H1 (cell line): Measurements from ENCODE around the gene IRAK3. TPM values are rescaled to one million over a fixed set of nuclear protein-coding genes. Genes with fewer than 3 reads are reported as not detected.

Experiments
- CTCF ChIA-PET: fragments of 300-600 bp; sonication (Branson Sonifier 250); formaldehyde crosslinking; loops from one replicate; lab custom pipeline; 2021; ENCODE audit not compliant: partially characterized antibody; lab: Charles Lee
- POLR2A ChIA-PET: fragments of 300-600 bp; sonication (Branson Sonifier 250); formaldehyde crosslinking; loops from one replicate; lab custom pipeline; 2021; ENCODE audit warnings: inconsistent platforms; ENCODE audit not compliant: partially characterized antibody; lab: Charles Lee
- DNase-seq, 2 experiments: peaks; one replicate each; pipeline versions ENCODE4 v3.0.0 to v3.0.0-alpha.2; 2010 to 2022; ENCODE audit warnings: low spot score in 2 of 2, low read depth in 1 of 2, mixed read lengths in 1 of 2
- FAIRE-seq: peaks from 2 replicates; lab custom pipeline; 2011; peaks lifted over from hg19 to GRCh38; lab: Jason Lieb, UNC
- H2AFZ ChIP-seq: 2 replicates; pipeline ENCODE4 v1.8.1; 2012; ENCODE audit warnings: low read length, inconsistent platforms
- H2AK5ac ChIP-seq: 2 replicates; pipeline ENCODE4 v1.6.1; 2013; ENCODE audit warnings: low read depth, low read length
- H2BK120ac ChIP-seq: replicated peaks from 2 replicates; pipeline ENCODE3; 2013; ENCODE audit warnings: low read depth, low read length, inconsistent platforms
- H2BK12ac ChIP-seq: 2 replicates; pipeline ENCODE4 v1.6.1; 2013; ENCODE audit warnings: low read depth, low read length
- H2BK15ac ChIP-seq: 2 replicates; pipeline ENCODE4 v1.6.1; 2013; ENCODE audit warnings: low read length
- H2BK20ac ChIP-seq: 2 replicates; pipeline ENCODE4 v1.6.1; 2013; ENCODE audit warnings: low read length
- H2BK5ac ChIP-seq: 2 replicates; pipeline ENCODE4 v1.6.1; 2013; ENCODE audit warnings: low read depth, low read length
- H3K14ac ChIP-seq: 2 replicates; pipeline ENCODE4 v1.6.1; 2013; ENCODE audit warnings: inconsistent platforms; ENCODE audit not compliant: insufficient read length
- H3K18ac ChIP-seq: 2 replicates; pipeline ENCODE4 v1.6.1; 2013; ENCODE audit warnings: low read length; ENCODE audit errors: extremely low read depth
- H3K23ac ChIP-seq: 2 replicates; pipeline ENCODE4 v1.6.1; 2013; ENCODE audit warnings: inconsistent platforms; ENCODE audit not compliant: insufficient read length
- H3K23me2 ChIP-seq: 2 replicates; pipeline ENCODE4 v1.6.1; 2013; ENCODE audit warnings: low read depth, low read length
- H3K27ac ChIP-seq: 2 replicates; pipeline ENCODE4 v1.6.1; 2011; ENCODE audit warnings: low read depth, low read length, inconsistent platforms
- H3K27me3 ChIP-seq, 4 experiments: replicated peaks in 1 of 4; 1 replicate in 1 of 4; 2 replicates in 3 of 4; pipeline versions ENCODE4 v1.6.1 to v1.8.1; 2011 to 2013; ENCODE audit warnings: low read length in 3 of 4, mild to moderate bottlenecking in 3 of 4, inconsistent platforms in 2 of 4, mixed read lengths in 2 of 4, moderate library complexity in 1 of 4; ENCODE audit not compliant: control insufficient read depth in 3 of 4, insufficient read depth in 3 of 4; ENCODE audit errors: extremely low read depth in 1 of 4
- H3K36me3 ChIP-seq, 4 experiments: 2 replicates each; pipeline versions ENCODE4 v1.6.1 to v1.8.1; 2011 to 2013; ENCODE audit warnings: mild to moderate bottlenecking in 4 of 4, low read length in 3 of 4, moderate library complexity in 2 of 4, control low read depth in 1 of 4, inconsistent platforms in 1 of 4; ENCODE audit not compliant: insufficient read depth in 4 of 4, control insufficient read depth in 2 of 4
- H3K4ac ChIP-seq: replicated peaks from 2 replicates; pipeline ENCODE3; 2013; ENCODE audit warnings: low read length, low read depth, mixed read lengths, inconsistent platforms; ENCODE audit not compliant: insufficient read length
- H3K4me1 ChIP-seq, 4 experiments: replicated peaks in 1 of 4; 1 replicate in 1 of 4; 2 replicates in 3 of 4; pipeline versions ENCODE4 v1.6.1 to v1.8.1; 2011 to 2013; ENCODE audit warnings: low read length in 3 of 4, inconsistent platforms in 2 of 4, mixed read lengths in 1 of 4; ENCODE audit not compliant: insufficient read depth in 4 of 4, control insufficient read depth in 3 of 4
- H3K4me2 ChIP-seq, 2 experiments: 2 replicates each; pipeline versions ENCODE4 v1.6.1 to v1.8.1; 2011 to 2013; ENCODE audit warnings: low read depth in 2 of 2, low read length in 2 of 2, control low read depth in 1 of 2, inconsistent platforms in 1 of 2, mild to moderate bottlenecking in 1 of 2; ENCODE audit not compliant: insufficient read depth in 1 of 2
- H3K4me3 ChIP-seq, 4 experiments: fragments of 200-600, 300-600 bp in 1 of 4; sonication (generic), shearing (Covaris generic), sonication (Bioruptor Twin) in 1 of 4; 2 replicates each; pipeline versions ENCODE4 v1.5.1 to v1.8.1; 2011 to 2016; ENCODE audit warnings: low read length in 4 of 4, low read depth in 3 of 4, control low read depth in 2 of 4, inconsistent platforms in 2 of 4, mild to moderate bottlenecking in 2 of 4, mixed read lengths in 1 of 4, moderate library complexity in 1 of 4; ENCODE audit not compliant: insufficient read depth in 2 of 4; ENCODE audit errors: extremely low read depth in 1 of 4
- H3K56ac ChIP-seq: replicated peaks from 2 replicates; pipeline ENCODE3; 2013; ENCODE audit warnings: low read depth, mild to moderate bottlenecking, mixed read lengths, low read length, inconsistent platforms; ENCODE audit not compliant: insufficient read length
- H3K79me1 ChIP-seq: 2 replicates; pipeline ENCODE4 v1.6.1; 2013; ENCODE audit warnings: low read depth, low read length, control low read depth
- H3K79me2 ChIP-seq, 2 experiments: 2 replicates each; pipeline versions ENCODE4 v1.6.1 to v1.8.1; 2012 to 2013; ENCODE audit warnings: low read length in 2 of 2, mild to moderate bottlenecking in 2 of 2, inconsistent platforms in 1 of 2; ENCODE audit not compliant: insufficient read depth in 2 of 2, control insufficient read depth in 1 of 2
- H3K9ac ChIP-seq, 4 experiments: replicated peaks in 1 of 4; 1 replicate in 1 of 4; 2 replicates in 3 of 4; pipeline versions ENCODE4 v1.6.1 to v1.8.1; 2011 to 2013; ENCODE audit warnings: low read depth in 3 of 4, low read length in 3 of 4, control low read depth in 2 of 4, mild to moderate bottlenecking in 2 of 4, moderate library complexity in 2 of 4, inconsistent platforms in 1 of 4; ENCODE audit errors: extremely low read depth in 1 of 4
- H3K9me3 ChIP-seq, 2 experiments: 2 replicates each; pipeline versions ENCODE4 v1.6.1 to v1.8.1; 2012 to 2013; ENCODE audit warnings: mild to moderate bottlenecking in 2 of 2, moderate library complexity in 2 of 2, control low read depth in 1 of 2, inconsistent platforms in 1 of 2, low read depth in 1 of 2, low read length in 1 of 2, mixed read lengths in 1 of 2; ENCODE audit not compliant: insufficient read depth in 2 of 2
- H4K20me1 ChIP-seq, 2 experiments: replicated peaks in 1 of 2; 2 replicates each; pipeline versions ENCODE3 to v1.8.1; 2011 to 2013; ENCODE audit warnings: inconsistent platforms in 2 of 2, low read length in 2 of 2, mild to moderate bottlenecking in 1 of 2; ENCODE audit not compliant: insufficient read depth in 2 of 2, control insufficient read depth in 1 of 2
- H4K5ac ChIP-seq: 2 replicates; pipeline ENCODE4 v1.6.1; 2013; ENCODE audit warnings: low read length, low read depth, mixed read lengths, inconsistent platforms; ENCODE audit not compliant: insufficient read length
- H4K8ac ChIP-seq: 2 replicates; pipeline ENCODE4 v1.8.0; 2013; ENCODE audit warnings: mild to moderate bottlenecking, moderate library complexity, low read length, inconsistent platforms; ENCODE audit not compliant: insufficient read depth; ENCODE audit errors: extremely low read depth
- H4K91ac ChIP-seq: replicated peaks from 2 replicates; pipeline ENCODE3; 2013; ENCODE audit warnings: low read length, mixed read lengths, inconsistent platforms; ENCODE audit not compliant: insufficient read length
- BACH1 ChIP-seq: IDR thresholded peaks from 2 replicates; pipeline ENCODE4 v1.6.1; 2012; ENCODE audit warnings: low read length, improper control_type of control experiment
- CBX5 ChIP-seq: fragments of 300-800, 300-1000 bp; sonication (generic); IDR thresholded peaks from 2 replicates; pipeline ENCODE4 v1.7.1; 2016; ENCODE audit warnings: antibody characterized with exemption, low read length, low read depth
- EGR1 ChIP-seq: IDR thresholded peaks from 2 replicates; pipeline ENCODE4 v1.6.1; 2011; ENCODE audit warnings: low read depth, low read length, borderline replicate concordance
- EP300 ChIP-seq, 2 experiments: IDR thresholded peaks; 1 replicate in 1 of 2; 2 replicates in 1 of 2; pipeline ENCODE4 v1.6.1; 2011 to 2012; ENCODE audit warnings: low read depth in 2 of 2, low read length in 2 of 2, mild to moderate bottlenecking in 2 of 2, borderline replicate concordance in 1 of 2, inconsistent platforms in 1 of 2, moderate library complexity in 1 of 2
- GABPA ChIP-seq: IDR thresholded peaks from 2 replicates; pipeline ENCODE4 v1.6.1; 2011; ENCODE audit warnings: mild to moderate bottlenecking, low read length, moderate library complexity, borderline replicate concordance; ENCODE audit not compliant: insufficient read depth
- JUN ChIP-seq: IDR thresholded peaks from 2 replicates; pipeline ENCODE4 v1.6.1; 2011; ENCODE audit warnings: low read depth, mild to moderate bottlenecking, improper control_type of control experiment, low read length
- JUND ChIP-seq: IDR thresholded peaks from 2 replicates; pipeline ENCODE4 v1.6.1; 2011; ENCODE audit warnings: mild to moderate bottlenecking, improper control_type of control experiment, low read length
- POU5F1 ChIP-seq: IDR thresholded peaks from 2 replicates; pipeline ENCODE4 v1.6.1; 2011; ENCODE audit warnings: low read depth, mild to moderate bottlenecking, low read length, moderate library complexity
- RNF2 ChIP-seq: fragments of 200-900, 300-1000 bp; sonication (generic); IDR thresholded peaks from 2 replicates; pipeline ENCODE4 v1.7.1; 2016; ENCODE audit warnings: borderline replicate concordance, low read depth, mild to moderate bottlenecking, antibody characterized with exemption, low read length; ENCODE audit not compliant: poor library complexity, severe bottlenecking; ENCODE audit errors: missing control alignments
- SAP30 ChIP-seq: fragments of 300-600 bp; sonication (generic); IDR thresholded peaks from 2 replicates; pipeline ENCODE4 v1.7.1; 2012; ENCODE audit warnings: low read length, moderate library complexity, mild to moderate bottlenecking, inconsistent platforms; ENCODE audit not compliant: insufficient read depth, insufficient replicate concordance
- SIN3A ChIP-seq, 2 experiments: IDR thresholded peaks in 1 of 2; conservative IDR thresholded peaks in 1 of 2; 2 replicates each; pipeline ENCODE4 v1.6.1; 2011 to 2012; ENCODE audit warnings: low read length in 2 of 2, improper control_type of control experiment in 1 of 2, low read depth in 1 of 2, mild to moderate bottlenecking in 1 of 2
- SP4 ChIP-seq: IDR thresholded peaks from 2 replicates; pipeline ENCODE4 v1.6.1; 2012; ENCODE audit warnings: low read length, inconsistent platforms
- TAF7 ChIP-seq: optimal IDR thresholded peaks from 2 replicates; pipeline ENCODE3; 2011; ENCODE audit warnings: low read depth, mild to moderate bottlenecking, inconsistent platforms, low read length, moderate library complexity, borderline replicate concordance
- YY1 ChIP-seq: IDR thresholded peaks from 2 replicates; pipeline ENCODE4 v1.6.1; 2011; ENCODE audit warnings: low read depth, mild to moderate bottlenecking, low read length
- WGBS, 2 experiments: shearing (Covaris generic) in 1 of 2; methylation state at CpG; one replicate each; pipeline versions ENCODE4 v1.1.6 to v1.1.7; 2013 to 2015; ENCODE audit warnings: low lambda C conversion rate in 2 of 2, mixed read lengths in 2 of 2, inconsistent platforms in 1 of 2, low coverage in 1 of 2, missing lambda C conversion rate in 1 of 2; ENCODE audit not compliant: insufficient replicate concordance in 2 of 2, insufficient coverage in 1 of 2, insufficient read length in 1 of 2; ENCODE audit errors: extremely low coverage in 1 of 2, missing lambda C conversion rate in 1 of 2; 5-methylcytosine and 5-hydroxymethylcytosine counted together
- polyA plus RNA-seq, 7 experiments: library from polyadenylated mRNA; depleted of rRNA in 3 of 7; stranded (reverse) in 5 of 7; unstranded in 2 of 7; fragments of >200 nt in 5 of 7; fragments of 200-250 nt in 2 of 7; gene quantifications; 1 replicate in 5 of 7; 2 replicates in 1 of 7; 4 replicates in 1 of 7; pipeline versions ENCODE4 v1.2.1 to v1.2.3, GENCODE V29; 2011 to 2013; ENCODE audit warnings: missing spikeins in 2 of 7, mixed read lengths in 2 of 7
- total RNA-seq: library from RNA; stranded (reverse); fragmentation: NEBNext Ultra II Directional; extraction: Animal tissue kit (Norgen Biotek cat#: 25700); gene quantifications from 2 replicates; pipeline ENCODE4 v1.2.1, GENCODE V29; 2021

Gene IRAK3
- total and polyA plus RNA-seq, 2 of the 8 experiments (the other 6 are each of a cell fraction or from before 2014, with no cell fraction given): 0.51 to 2.2 TPM

DNA sequence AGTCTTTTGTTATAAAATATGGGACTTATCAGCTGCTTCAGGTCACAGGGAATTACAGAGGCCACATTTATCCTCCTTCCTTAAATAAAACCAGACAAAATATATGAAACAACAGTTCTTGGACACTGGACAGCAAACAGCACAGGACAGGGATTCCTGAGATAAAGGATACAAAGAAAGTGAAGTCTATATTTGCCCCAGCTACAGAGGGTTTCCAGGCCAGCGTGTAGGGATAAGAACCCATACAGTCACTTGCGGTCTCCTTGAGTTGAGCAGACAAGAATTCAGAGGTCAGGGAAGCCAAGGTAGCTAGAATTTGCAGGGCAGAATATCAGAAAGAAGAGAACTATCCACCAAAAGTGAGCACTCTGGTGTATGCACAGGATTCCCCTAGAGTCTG lies 49.7 kb upstream of the IRAK3 start:
- H3K36me3 ChIP-seq: peaks cover 0 to 24% (median 8%) of the 10 kb centered on the region in 4 experiments; a peak in 4 of 8 replicates
- no peak overlapping the region for H3K23ac ChIP-seq
- H2BK12ac ChIP-seq: no peak overlapping the region
- no peaks in the 10 kb centered on the region for H3K4me1 ChIP-seq
- H4K8ac ChIP-seq: no peak overlapping the region
- H3K4ac ChIP-seq: no peak overlapping the region
- H3K4me3 ChIP-seq: no peak overlapping the region
- no peak for DNase-seq
- H2BK5ac ChIP-seq: no peak overlapping the region
- ChIA-PET CTCF (no interaction called here), POLR2A (interaction anchor here (1.4 kb wide), 1 partner anchor 31 kb away, joined by 3 read pairs; the partner anchor contains the start of gene TMBIM4)
- H3K9ac ChIP-seq: no peak overlapping the region
- no peak overlapping the region for H3K18ac ChIP-seq
- no peaks in the 10 kb centered on the region for H3K23me2 ChIP-seq
- no peak overlapping the region for H2BK20ac ChIP-seq
- WGBS, 2 experiments: 95% methylated on average over 2 of the region's 2 CpGs; no CpG with 5 or more reads in 1 of the 2 experiments
- H2AK5ac ChIP-seq: no peak overlapping the region
- no peak overlapping the region for H2BK15ac ChIP-seq
- no peaks in the 10 kb centered on the region for H3K79me2 ChIP-seq
- no peaks in the 10 kb centered on the region for H3K27me3 ChIP-seq
- FAIRE-seq: no peak
- no peak overlapping the region for H2AFZ ChIP-seq
- H3K56ac ChIP-seq: no peak overlapping the region
- H3K4me2 ChIP-seq: no peak overlapping the region
- no peaks in the 10 kb centered on the region for H4K20me1 ChIP-seq
- no peaks in the 10 kb centered on the region for H3K79me1 ChIP-seq
- H4K91ac ChIP-seq: no peak overlapping the region
- H2BK120ac ChIP-seq: no peak overlapping the region
- no peak overlapping the region for H3K27ac ChIP-seq
- peaks cover 10 to 12% of the 10 kb centered on the region in 2 experiments; a peak in 3 of 4 replicates for H3K9me3 ChIP-seq
- no peak overlapping the region for H3K14ac ChIP-seq
- H4K5ac ChIP-seq: no peak overlapping the region
- TF ChIP-seq EP300 (IDR thresholded peaks at IDR 0.05; ENCODE audit: borderline replicate concordance in 1 of 2, low read depth in 2 of 2, low read length in 2 of 2) (no peak), CBX5 (no peak), EGR1 (no peak), JUN (no peak), RNF2 (no peak), SIN3A (conservative IDR thresholded peaks at IDR 0.05 in 1 of 2, IDR thresholded peaks at IDR 0.05 in 1 of 2; ENCODE audit: low read depth in 1 of 2, low read length in 2 of 2) (no peak), JUND (no peak), POU5F1 (no peak), YY1 (no peak), TAF7 (no peak), SP4 (no peak), BACH1 (no peak), GABPA (no peak), SAP30 (no peak)
